ENCODE measurements around the gene NRM. TPM values are rescaled to one million over a fixed set of nuclear protein-coding genes. Genes with fewer than 3 reads are reported as not detected.

Gene NRM
- total and polyA plus RNA-seq, 2 of the 13 experiments (the other 11 are each of a cell fraction or from before 2014, with no cell fraction given) = 12.5 to 16.0 TPM

DNA sequence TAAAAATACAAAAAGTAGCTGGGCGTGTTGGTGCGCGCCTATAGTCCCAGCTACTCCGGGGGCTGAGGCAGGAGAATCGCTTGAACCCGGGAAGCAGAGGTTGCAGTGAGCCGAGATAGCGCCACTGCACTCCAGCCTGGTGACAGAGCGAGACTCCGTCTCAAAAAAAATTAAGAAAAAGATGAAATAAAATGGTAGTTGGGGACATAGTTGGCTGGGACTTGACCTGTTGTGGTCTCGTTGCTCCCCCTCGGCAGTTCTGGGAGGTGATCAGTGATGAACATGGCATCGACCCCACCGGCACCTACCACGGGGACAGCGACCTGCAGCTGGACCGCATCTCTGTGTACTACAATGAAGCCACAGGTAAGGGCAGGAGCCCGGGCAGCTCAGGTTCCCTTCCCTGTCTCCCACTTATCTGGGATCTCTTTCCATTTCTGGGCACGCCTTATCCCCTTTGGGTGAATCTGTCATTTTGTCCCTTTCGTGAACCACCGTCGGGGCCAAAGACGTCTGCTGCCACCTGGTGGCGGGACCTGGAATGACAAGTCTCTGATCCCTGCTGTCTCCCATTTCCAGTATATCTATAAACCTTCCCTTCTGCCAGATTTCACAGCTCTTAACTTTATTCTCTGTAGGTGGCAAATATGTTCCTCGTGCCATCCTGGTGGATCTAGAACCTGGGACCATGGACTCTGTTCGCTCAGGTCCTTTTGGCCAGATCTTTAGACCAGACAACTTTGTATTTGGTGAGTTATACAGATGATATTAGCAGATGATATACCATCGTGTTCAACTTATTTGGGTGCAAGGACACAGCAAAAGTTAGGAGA lies 31.7 kb upstream of the NRM start (continued):
- TF ChIP-seq ZNF644 (CRISPR knock-in tag; IDR thresholded peaks at IDR 0.05; ENCODE audit: low read depth) = 0 out of 2 replicates have a peak, but pooled peaks have one; percentile 18
- no peak for TF ChIP-seq ZMYM2 (CRISPR knock-in tag; IDR thresholded peaks at IDR 0.05)
- peak; percentile 45; the same call in 1 of the 2 replicates for TF ChIP-seq YEATS2 (CRISPR knock-in tag; IDR thresholded peaks at IDR 0.05; ENCODE audit: borderline replicate concordance)
- peak; percentile 80 for TF ChIP-seq ZNF546 (CRISPR knock-in tag; conservative IDR thresholded peaks at IDR 0.05)
- TF ChIP-seq ZNF788 (CRISPR knock-in tag; IDR thresholded peaks at IDR 0.05; ENCODE audit: borderline replicate concordance) = peak; percentile 80; the same call in 1 of the 2 replicates
- TF ChIP-seq HMGA1 (CRISPR knock-in tag; conservative IDR thresholded peaks at IDR 0.05) = no peak
- TF ChIP-seq RAD21 (CRISPR knock-in tag; IDR thresholded peaks at IDR 0.05) = peak; percentile 94
- TF ChIP-seq, protein P1, sequence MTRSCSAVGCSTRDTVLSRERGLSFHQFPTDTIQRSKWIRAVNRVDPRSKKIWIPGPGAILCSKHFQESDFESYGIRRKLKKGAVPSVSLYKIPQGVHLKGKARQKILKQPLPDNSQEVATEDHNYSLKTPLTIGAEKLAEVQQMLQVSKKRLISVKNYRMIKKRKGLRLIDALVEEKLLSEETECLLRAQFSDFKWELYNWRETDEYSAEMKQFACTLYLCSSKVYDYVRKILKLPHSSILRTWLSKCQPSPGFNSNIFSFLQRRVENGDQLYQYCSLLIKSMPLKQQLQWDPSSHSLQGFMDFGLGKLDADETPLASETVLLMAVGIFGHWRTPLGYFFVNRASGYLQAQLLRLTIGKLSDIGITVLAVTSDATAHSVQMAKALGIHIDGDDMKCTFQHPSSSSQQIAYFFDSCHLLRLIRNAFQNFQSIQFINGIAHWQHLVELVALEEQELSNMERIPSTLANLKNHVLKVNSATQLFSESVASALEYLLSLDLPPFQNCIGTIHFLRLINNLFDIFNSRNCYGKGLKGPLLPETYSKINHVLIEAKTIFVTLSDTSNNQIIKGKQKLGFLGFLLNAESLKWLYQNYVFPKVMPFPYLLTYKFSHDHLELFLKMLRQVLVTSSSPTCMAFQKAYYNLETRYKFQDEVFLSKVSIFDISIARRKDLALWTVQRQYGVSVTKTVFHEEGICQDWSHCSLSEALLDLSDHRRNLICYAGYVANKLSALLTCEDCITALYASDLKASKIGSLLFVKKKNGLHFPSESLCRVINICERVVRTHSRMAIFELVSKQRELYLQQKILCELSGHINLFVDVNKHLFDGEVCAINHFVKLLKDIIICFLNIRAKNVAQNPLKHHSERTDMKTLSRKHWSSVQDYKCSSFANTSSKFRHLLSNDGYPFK (CRISPR knock-in tag; IDR thresholded peaks at IDR 0.05; ENCODE audit: borderline replicate concordance) = 0 out of 2 replicates have a peak, but pooled peaks have one; percentile 47
- no peak for TF ChIP-seq ZNF207 (IDR thresholded peaks at IDR 0.05; ENCODE audit: borderline replicate concordance)
- TF ChIP-seq ZBTB10 (CRISPR knock-in tag; IDR thresholded peaks at IDR 0.05; ENCODE audit: borderline replicate concordance) = peak; percentile 38; the same call in 1 of the 2 replicates
- peak; percentile 32; the same call in 1 of the 2 replicates for TF ChIP-seq ZNF841 (CRISPR knock-in tag; IDR thresholded peaks at IDR 0.05; ENCODE audit: borderline replicate concordance)
- no peak; the same call in 1 of the 2 replicates for TF ChIP-seq ZNF331 (CRISPR knock-in tag; IDR thresholded peaks at IDR 0.05)
- no peak for TF ChIP-seq ZNF205 (CRISPR knock-in tag; IDR thresholded peaks at IDR 0.05)
- TF ChIP-seq CBX1 (IDR thresholded peaks at IDR 0.05; ENCODE audit: low read depth) = no peak
- peak; percentile 98 for TF ChIP-seq SMC3 (IDR thresholded peaks at IDR 0.05; ENCODE audit: low read length)
- TF ChIP-seq KDM2A (CRISPR knock-in tag; IDR thresholded peaks at IDR 0.05; ENCODE audit: borderline replicate concordance, low read depth) = peak; percentile 73; the same call in 1 of the 2 replicates
- TF ChIP-seq, protein P2, sequence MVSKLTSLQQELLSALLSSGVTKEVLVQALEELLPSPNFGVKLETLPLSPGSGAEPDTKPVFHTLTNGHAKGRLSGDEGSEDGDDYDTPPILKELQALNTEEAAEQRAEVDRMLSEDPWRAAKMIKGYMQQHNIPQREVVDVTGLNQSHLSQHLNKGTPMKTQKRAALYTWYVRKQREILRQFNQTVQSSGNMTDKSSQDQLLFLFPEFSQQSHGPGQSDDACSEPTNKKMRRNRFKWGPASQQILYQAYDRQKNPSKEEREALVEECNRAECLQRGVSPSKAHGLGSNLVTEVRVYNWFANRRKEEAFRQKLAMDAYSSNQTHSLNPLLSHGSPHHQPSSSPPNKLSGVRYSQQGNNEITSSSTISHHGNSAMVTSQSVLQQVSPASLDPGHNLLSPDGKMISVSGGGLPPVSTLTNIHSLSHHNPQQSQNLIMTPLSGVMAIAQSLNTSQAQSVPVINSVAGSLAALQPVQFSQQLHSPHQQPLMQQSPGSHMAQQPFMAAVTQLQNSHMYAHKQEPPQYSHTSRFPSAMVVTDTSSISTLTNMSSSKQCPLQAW (CRISPR knock-in tag; IDR thresholded peaks at IDR 0.05) = 0 out of 2 replicates have a peak, but pooled peaks have one; percentile 56
- TF ChIP-seq ZKSCAN1 (IDR thresholded peaks at IDR 0.05; ENCODE audit: low read length) = no peak
- peak; percentile 65 for TF ChIP-seq TEAD3 (CRISPR knock-in tag; optimal IDR thresholded peaks at IDR 0.05; ENCODE audit: borderline replicate concordance)
- TF ChIP-seq ZNF451 (CRISPR knock-in tag; IDR thresholded peaks at IDR 0.05) = peak; percentile 47; the same call in 1 of the 2 replicates
- TF ChIP-seq BHLHE40 (IDR thresholded peaks at IDR 0.05; ENCODE audit: low read length) = peak; percentile 35; the same call in 1 of the 2 replicates
- no peak for TF ChIP-seq HNRNPH1 (optimal IDR thresholded peaks at IDR 0.05; ENCODE audit: low read depth, low read length)
- TF ChIP-seq HOXA3 (CRISPR knock-in tag; IDR thresholded peaks at IDR 0.05) = peak; percentile 42; the same call in 1 of the 2 replicates
- TF ChIP-seq ZFP62 (CRISPR knock-in tag; IDR thresholded peaks at IDR 0.05) = no peak

Data from HepG2 (cell line).